ENCODE results near the gene PDSS1. TPM values are rescaled to one million over a fixed set of nuclear protein-coding genes. Genes with fewer than 3 reads are reported as not detected.

PDSS1 gene
- total and polyA plus RNA-seq, 2 experiments from 2014 or later = 9.7 to 13.5 TPM

DNA sequence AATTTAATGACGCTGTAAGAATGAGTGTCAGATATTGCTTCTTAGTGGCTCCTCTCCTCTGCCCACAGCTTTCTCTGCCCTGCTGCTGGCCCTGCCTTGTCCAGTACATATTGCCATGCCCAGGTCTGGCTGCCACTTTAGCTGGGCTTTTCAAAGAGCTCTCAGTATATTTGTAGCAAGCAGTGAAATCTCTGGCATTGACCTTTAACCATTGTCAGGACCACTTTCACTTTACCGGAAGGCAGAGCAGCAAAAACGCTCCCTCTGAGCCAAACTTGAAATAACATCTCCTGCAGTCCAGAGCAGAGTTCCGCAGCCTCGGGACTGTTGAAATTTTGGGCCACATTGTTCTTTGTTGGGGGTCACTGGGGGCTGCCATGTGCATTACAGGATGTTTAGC lies 13.8 kb downstream of the PDSS1 start:
- H3K4me1 ChIP-seq (ENCODE audit: insufficient read depth) = peaks cover 10% of the 10 kb centered on the region
- H3K36me3 ChIP-seq (replicated peaks; ENCODE audit: insufficient read depth, low read depth) = no peaks in the 10 kb centered on the region
- H3K9me3 ChIP-seq (ENCODE audit: low read depth) = no peaks in the 10 kb centered on the region
- H3K9me2 ChIP-seq (replicated peaks; ENCODE audit: insufficient read depth) = no peaks in the 10 kb centered on the region
- H2AFZ ChIP-seq = no peak overlapping the region
- no peak overlapping the region for H3K27ac ChIP-seq
- DNase-seq (ENCODE audit: low spot score) = no peak
- WGBS (ENCODE audit: low lambda C conversion rate, missing lambda C conversion rate) = no CpG with 5 or more reads among the region's 5 CpGs
- H3K4me3 ChIP-seq = no peak overlapping the region
- no peak overlapping the region for H3K4me2 ChIP-seq
- no peaks in the 10 kb centered on the region for H3K27me3 ChIP-seq
- H3K79me2 ChIP-seq = no peaks in the 10 kb centered on the region
- TF ChIP-seq, protein P1, sequence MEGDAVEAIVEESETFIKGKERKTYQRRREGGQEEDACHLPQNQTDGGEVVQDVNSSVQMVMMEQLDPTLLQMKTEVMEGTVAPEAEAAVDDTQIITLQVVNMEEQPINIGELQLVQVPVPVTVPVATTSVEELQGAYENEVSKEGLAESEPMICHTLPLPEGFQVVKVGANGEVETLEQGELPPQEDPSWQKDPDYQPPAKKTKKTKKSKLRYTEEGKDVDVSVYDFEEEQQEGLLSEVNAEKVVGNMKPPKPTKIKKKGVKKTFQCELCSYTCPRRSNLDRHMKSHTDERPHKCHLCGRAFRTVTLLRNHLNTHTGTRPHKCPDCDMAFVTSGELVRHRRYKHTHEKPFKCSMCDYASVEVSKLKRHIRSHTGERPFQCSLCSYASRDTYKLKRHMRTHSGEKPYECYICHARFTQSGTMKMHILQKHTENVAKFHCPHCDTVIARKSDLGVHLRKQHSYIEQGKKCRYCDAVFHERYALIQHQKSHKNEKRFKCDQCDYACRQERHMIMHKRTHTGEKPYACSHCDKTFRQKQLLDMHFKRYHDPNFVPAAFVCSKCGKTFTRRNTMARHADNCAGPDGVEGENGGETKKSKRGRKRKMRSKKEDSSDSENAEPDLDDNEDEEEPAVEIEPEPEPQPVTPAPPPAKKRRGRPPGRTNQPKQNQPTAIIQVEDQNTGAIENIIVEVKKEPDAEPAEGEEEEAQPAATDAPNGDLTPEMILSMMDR (IDR thresholded peaks at IDR 0.05; ENCODE audit: poor library complexity) = no peak
- TF ChIP-seq EZH2phosphoT487 (IDR thresholded peaks at IDR 0.05; ENCODE audit: low read depth, severe bottlenecking, unreplicated experiment) (no peak), EZH2 (IDR thresholded peaks at IDR 0.05; ENCODE audit: borderline replicate concordance) (no peak)
- no peaks in the 10 kb centered on the region for H4K20me1 ChIP-seq (ENCODE audit: insufficient read depth, poor library complexity, severe bottlenecking)

DNA sequence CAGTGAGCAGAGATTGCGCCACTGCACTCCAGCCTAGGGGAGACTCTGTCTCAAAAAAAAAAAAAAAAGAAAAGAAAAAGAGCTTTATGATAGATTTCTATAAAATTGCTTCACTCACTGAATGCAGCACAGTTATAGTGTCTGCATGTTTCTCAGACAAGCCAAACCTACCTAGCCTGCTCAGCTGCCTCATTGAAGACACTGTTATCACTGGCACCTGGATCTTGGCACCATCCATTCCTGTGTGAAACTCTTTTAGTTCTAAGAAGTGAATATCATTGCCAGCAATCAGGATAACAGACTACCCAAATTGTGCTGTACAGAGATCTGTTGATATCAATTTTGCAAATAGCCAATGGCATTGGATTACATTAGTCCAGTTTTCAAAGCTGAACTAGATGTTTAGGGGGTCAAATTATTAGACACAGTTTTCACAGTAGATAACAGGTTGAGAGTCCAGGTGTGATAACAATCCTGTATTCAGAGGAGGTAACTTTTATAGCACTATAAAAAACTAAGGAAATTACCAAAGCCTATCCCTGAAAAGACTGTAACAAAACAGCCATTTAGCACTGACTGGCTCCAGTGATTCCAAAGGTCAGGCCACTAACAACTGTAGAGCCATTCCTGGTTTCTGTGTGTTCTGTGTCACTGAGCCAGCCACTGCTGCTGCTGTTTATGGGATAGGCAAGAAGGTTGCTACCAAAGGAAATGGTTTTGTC lies 17.1 kb downstream of the PDSS1 start:
- Histone ChIP-seq H3K79me2 (no peaks in the 10 kb centered on the region), H3K9me2 (replicated peaks; ENCODE audit: insufficient read depth) (no peaks in the 10 kb centered on the region), H3K4me3 (no peak overlapping the region), H3K36me3 (replicated peaks; ENCODE audit: insufficient read depth, low read depth) (no peaks in the 10 kb centered on the region), H3K27ac (peak overlapping the region; percentile 85), H3K9me3 (ENCODE audit: low read depth) (no peaks in the 10 kb centered on the region), H4K20me1 (ENCODE audit: insufficient read depth, poor library complexity, severe bottlenecking) (no peaks in the 10 kb centered on the region), H2AFZ (no peak overlapping the region), H3K4me1 (ENCODE audit: insufficient read depth) (peaks cover 10% of the 10 kb centered on the region), H3K27me3 (no peaks in the 10 kb centered on the region), H3K4me2 (peak overlapping the region; percentile 52)
- WGBS (ENCODE audit: low lambda C conversion rate, missing lambda C conversion rate) = 89% methylated on average over 1 of the region's 1 CpG
- DNase-seq (ENCODE audit: low spot score) = peak; percentile 70
- TF ChIP-seq EZH2 (IDR thresholded peaks at IDR 0.05; ENCODE audit: borderline replicate concordance) = no peak
- TF ChIP-seq, protein P1 (IDR thresholded peaks at IDR 0.05; ENCODE audit: poor library complexity) = no peak
- TF ChIP-seq EZH2phosphoT487 (IDR thresholded peaks at IDR 0.05; ENCODE audit: low read depth, severe bottlenecking, unreplicated experiment) = no peak

DNA sequence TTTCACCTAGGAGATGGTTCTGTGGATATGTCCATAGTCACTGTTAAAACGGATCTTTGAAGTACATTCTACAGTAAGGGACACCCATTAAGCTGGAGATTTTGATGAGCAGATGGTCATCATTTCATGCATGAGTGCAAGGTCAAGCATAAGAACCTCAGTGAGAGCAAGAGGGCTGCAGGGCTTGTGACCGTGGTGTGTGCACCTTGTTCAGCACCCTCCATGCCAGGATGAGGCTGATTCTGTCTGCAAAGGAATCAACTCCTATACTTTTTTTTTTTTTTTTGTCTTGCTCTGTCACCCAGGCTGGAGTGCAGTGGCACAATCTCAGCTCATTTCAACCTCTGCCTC lies 17.6 kb downstream of the PDSS1 start:
- no peaks in the 10 kb centered on the region for H3K27me3 ChIP-seq
- H2AFZ ChIP-seq = no peak overlapping the region
- H3K36me3 ChIP-seq (replicated peaks; ENCODE audit: insufficient read depth, low read depth) = no peaks in the 10 kb centered on the region
- H3K79me2 ChIP-seq = no peaks in the 10 kb centered on the region
- peak overlapping the region; percentile 52 for H3K4me2 ChIP-seq
- TF ChIP-seq EZH2phosphoT487 (IDR thresholded peaks at IDR 0.05; ENCODE audit: low read depth, severe bottlenecking, unreplicated experiment) (no peak), EZH2 (IDR thresholded peaks at IDR 0.05; ENCODE audit: borderline replicate concordance) (no peak)
- TF ChIP-seq, protein P1 (IDR thresholded peaks at IDR 0.05; ENCODE audit: poor library complexity) = no peak
- H3K4me1 ChIP-seq (ENCODE audit: insufficient read depth) = peaks cover 10% of the 10 kb centered on the region
- no peak for DNase-seq (ENCODE audit: low spot score)
- 83% methylated on average over 2 of the region's 2 CpGs for whole genome bisulfite sequencing (ENCODE audit: low lambda C conversion rate, missing lambda C conversion rate)
- H3K9me2 ChIP-seq (replicated peaks; ENCODE audit: insufficient read depth) = no peaks in the 10 kb centered on the region
- no peak overlapping the region for H3K4me3 ChIP-seq
- H4K20me1 ChIP-seq (ENCODE audit: insufficient read depth, poor library complexity, severe bottlenecking) = no peaks in the 10 kb centered on the region
- peak overlapping the region; percentile 74 for H3K27ac ChIP-seq
- H3K9me3 ChIP-seq (ENCODE audit: low read depth) = no peaks in the 10 kb centered on the region
